ENCODE measurements around the gene BCL11A. TPM values are rescaled to one million over a fixed set of nuclear protein-coding genes. Genes with fewer than 3 reads are reported as not detected.

The BCL11A gene
- total RNA-seq, 6 experiments from 2014 or later, result 1.1 to 3.0 (median 1.9) TPM

- Mint-ChIP-seq H3K27ac (no peak overlapping the region), H3K4me3 (no peak overlapping the region), H3K4me1 (ENCODE audit: low read depth) (peaks cover 39% of the 10 kb centered on the region), H3K9me3 (no peaks in the 10 kb centered on the region), H3K27me3 (ENCODE audit: insufficient read depth) (no peaks in the 10 kb centered on the region; the same call in 1 of the 2 replicates), H3K36me3 (ENCODE audit: low read depth) (no peaks in the 10 kb centered on the region)
- TF ChIP-seq CTCF (IDR thresholded peaks at IDR 0.05), result no peak
- no peak for DNase-seq
These were observed 74.0 kb downstream of the BCL11A start for GRCh38 chr2:60479226-60480088.

DNA sequence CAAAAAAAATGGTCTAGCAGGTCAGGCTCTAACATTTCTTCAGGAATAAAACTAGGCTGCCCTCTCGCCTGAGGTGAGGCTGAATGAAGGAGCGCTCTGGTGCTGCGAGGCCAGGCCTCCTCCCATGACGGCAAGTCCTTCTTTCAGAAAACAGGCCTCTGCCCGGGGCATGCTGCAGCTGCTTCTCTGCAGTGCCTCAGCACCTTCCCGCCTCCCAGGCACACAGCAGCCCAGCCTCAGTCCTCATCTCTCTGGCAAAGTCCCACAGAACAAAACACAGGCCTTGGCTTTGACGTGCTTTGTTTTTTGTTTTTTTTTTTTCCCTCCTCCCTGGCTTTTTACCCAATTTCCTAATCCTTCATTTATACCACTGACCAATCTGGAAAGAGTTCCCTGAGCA lies 74.8 kb downstream of the BCL11A start:
- Mint-ChIP-seq H3K27me3 (ENCODE audit: insufficient read depth) (no peaks in the 10 kb centered on the region; the same call in 1 of the 2 replicates), H3K4me3 (no peak overlapping the region), H3K4me1 (ENCODE audit: low read depth) (peaks cover 31% of the 10 kb centered on the region), H3K9me3 (no peaks in the 10 kb centered on the region), H3K27ac (no peak overlapping the region), H3K36me3 (ENCODE audit: low read depth) (no peaks in the 10 kb centered on the region)
- no peak for TF ChIP-seq CTCF (IDR thresholded peaks at IDR 0.05)
- DNase-seq, result no peak

- Mint-ChIP-seq H3K4me1 (ENCODE audit: low read depth) (peaks cover 8% of the 10 kb centered on the region; the same call in 1 of the 2 replicates), H3K9me3 (no peaks in the 10 kb centered on the region), H3K27ac (no peak overlapping the region), H3K27me3 (ENCODE audit: insufficient read depth) (no peaks in the 10 kb centered on the region; the same call in 1 of the 2 replicates), H3K36me3 (ENCODE audit: low read depth) (no peaks in the 10 kb centered on the region), H3K4me3 (no peak overlapping the region)
- no peak for DNase-seq
- TF ChIP-seq CTCF (IDR thresholded peaks at IDR 0.05), result no peak
These were observed 77.1 kb downstream of the BCL11A start for GRCh38 chr2:60476206-60476954.

- H3K9me3 Mint-ChIP-seq, result no peaks in the 10 kb centered on the region
- DNase-seq, result no peak
- no peak for TF ChIP-seq CTCF (IDR thresholded peaks at IDR 0.05)
- H3K36me3 Mint-ChIP-seq (ENCODE audit: low read depth), result no peaks in the 10 kb centered on the region
- peaks cover 6% of the 10 kb centered on the region; the same call in 1 of the 2 replicates for H3K4me1 Mint-ChIP-seq (ENCODE audit: low read depth)
- no peak overlapping the region for H3K27ac Mint-ChIP-seq
- H3K27me3 Mint-ChIP-seq (ENCODE audit: insufficient read depth), result no peaks in the 10 kb centered on the region; the same call in 1 of the 2 replicates
- no peak overlapping the region for H3K4me3 Mint-ChIP-seq
These were observed 78.2 kb downstream of the BCL11A start for GRCh38 chr2:60475123-60475830.

DNA sequence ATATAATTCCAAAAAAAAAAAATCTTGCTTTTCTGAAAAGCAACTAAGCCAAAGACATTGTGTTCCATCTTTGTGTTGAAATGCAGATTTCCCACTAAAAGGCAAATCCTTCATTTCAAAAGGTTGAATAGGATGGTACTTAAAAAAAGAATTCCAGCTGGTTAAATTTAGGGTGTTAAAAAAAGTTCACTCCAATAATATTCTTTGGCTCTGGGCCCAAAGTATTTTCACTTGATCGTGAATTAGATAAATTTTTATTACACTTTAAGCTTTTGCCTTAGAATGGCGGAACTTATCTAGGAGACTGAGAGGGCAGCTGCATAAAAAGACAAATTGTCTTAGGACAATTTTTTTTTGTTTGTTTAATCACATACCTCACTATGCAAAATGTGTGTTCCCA lies 79.2 kb downstream of the BCL11A start:
- TF ChIP-seq CTCF (IDR thresholded peaks at IDR 0.05), result no peak
- Mint-ChIP-seq H3K36me3 (ENCODE audit: low read depth) (no peaks in the 10 kb centered on the region), H3K27ac (no peak overlapping the region), H3K27me3 (ENCODE audit: insufficient read depth) (no peaks in the 10 kb centered on the region; the same call in 1 of the 2 replicates), H3K4me1 (ENCODE audit: low read depth) (peaks cover 14% of the 10 kb centered on the region), H3K4me3 (no peak overlapping the region), H3K9me3 (no peaks in the 10 kb centered on the region)
- DNase-seq, result no peak
